Measurements from ENCODE around the gene CGB1. TPM values are rescaled to one million over a fixed set of nuclear protein-coding genes. Genes with fewer than 3 reads are reported as not detected.

CGB1 gene
- total RNA-seq, 4 donors from 2014 or later, result not detected

GRCh38 chr19:49073514-49074378, 37.1 kb upstream of the CGB1 start:
- Histone ChIP-seq H3K9me3 (peaks cover 0 to 6% (median 0%) of the 10 kb centered on the region in 4 donors), H3K36me3 (no peaks in the 10 kb centered on the region)

GRCh38 chr19:49071860-49072547, 35.3 kb upstream of the CGB1 start:
- no peak for DNase-seq (ENCODE audit: low spot score in 2 of 2)
- Histone ChIP-seq H3K27ac (no peak overlapping the region), H3K9me3 (peaks cover 0 to 6% (median 0%) of the 10 kb centered on the region in 4 donors), H3K27me3 (peaks cover 4 to 73% of the 10 kb centered on the region in 2 donors), H3K4me1 (peaks cover 0 to 7% (median 0%) of the 10 kb centered on the region in 4 donors), H3K36me3 (no peaks in the 10 kb centered on the region), H3K4me3 (no peak overlapping the region)
- TF ChIP-seq POLR2A (IDR thresholded peaks at IDR 0.05), result no peak
- TF ChIP-seq CTCF (IDR thresholded peaks at IDR 0.05), result no peak
- TF ChIP-seq EP300 (IDR thresholded peaks at IDR 0.05), result no peak
- WGBS, 2 donors, result 5 to 7% methylated on average over 21 to 74 of the region's 93 CpGs

More at GRCh38 chr19:49073514-49074378, 37.1 kb upstream of the CGB1 start:
- TF ChIP-seq EP300 (IDR thresholded peaks at IDR 0.05), result no peak
- no peak for TF ChIP-seq CTCF (IDR thresholded peaks at IDR 0.05)
- TF ChIP-seq POLR2A (IDR thresholded peaks at IDR 0.05), result no peak
- H3K4me3 ChIP-seq, result no peak overlapping the region
- peaks cover 4 to 55% of the 10 kb centered on the region in 2 donors for H3K27me3 ChIP-seq
- DNase-seq (ENCODE audit: low spot score in 2 of 2), result no peak
- 63 to 65% methylated on average over 23 of the region's 23 CpGs for WGBS, 2 donors
- H3K4me1 ChIP-seq, result peaks cover 0 to 7% (median 0%) of the 10 kb centered on the region in 4 donors
- no peak overlapping the region for H3K27ac ChIP-seq

GRCh38 chr19:49070416-49070815, 33.7 kb upstream of the CGB1 start:
- peaks cover 0 to 7% (median 0%) of the 10 kb centered on the region in 4 donors for H3K4me1 ChIP-seq
- H3K4me3 ChIP-seq, result no peak overlapping the region
- 92 to 94% methylated on average over 21 of the region's 21 CpGs for WGBS, 2 donors
- no peak overlapping the region for H3K27ac ChIP-seq
- H3K27me3 ChIP-seq, result peaks cover 4 to 87% of the 10 kb centered on the region in 2 donors
- H3K36me3 ChIP-seq, result no peaks in the 10 kb centered on the region
- TF ChIP-seq CTCF (IDR thresholded peaks at IDR 0.05) (no peak), POLR2A (IDR thresholded peaks at IDR 0.05) (no peak), EP300 (IDR thresholded peaks at IDR 0.05) (no peak)
- no peak for DNase-seq (ENCODE audit: low spot score in 2 of 2)
- peaks cover 0 to 6% (median 0%) of the 10 kb centered on the region in 4 donors for H3K9me3 ChIP-seq

GRCh38 chr19:49069026-49069425, 32.3 kb upstream of the CGB1 start:
- Histone ChIP-seq H3K4me3 (no peak overlapping the region), H3K27ac (no peak overlapping the region), H3K4me1 (peaks cover 0 to 18% (median 6%) of the 10 kb centered on the region in 4 donors), H3K9me3 (peaks cover 0 to 6% (median 0%) of the 10 kb centered on the region in 4 donors), H3K36me3 (no peaks in the 10 kb centered on the region), H3K27me3 (peaks cover 6 to 95% of the 10 kb centered on the region in 2 donors)
- 88 to 95% methylated on average over 9 of the region's 9 CpGs for WGBS, 2 donors
- DNase-seq (ENCODE audit: low spot score in 2 of 2), result no peak
- TF ChIP-seq EP300 (IDR thresholded peaks at IDR 0.05), result no peak
- no peak for TF ChIP-seq CTCF (IDR thresholded peaks at IDR 0.05)
- TF ChIP-seq POLR2A (IDR thresholded peaks at IDR 0.05), result no peak

Data from tibial nerve (tissue), 4 donors.